GM12801 (cell line): Measurements from ENCODE around the gene PCSK7.

Experiments used
- TF ChIP-seq, protein P1 (sequence below): IDR thresholded peaks from one replicate; pipeline ENCODE4 v1.5.1; 2011; ENCODE audit warnings: control low read depth; ENCODE audit not compliant: insufficient read length; ENCODE audit errors: extremely low read depth

Gene PCSK7

DNA sequence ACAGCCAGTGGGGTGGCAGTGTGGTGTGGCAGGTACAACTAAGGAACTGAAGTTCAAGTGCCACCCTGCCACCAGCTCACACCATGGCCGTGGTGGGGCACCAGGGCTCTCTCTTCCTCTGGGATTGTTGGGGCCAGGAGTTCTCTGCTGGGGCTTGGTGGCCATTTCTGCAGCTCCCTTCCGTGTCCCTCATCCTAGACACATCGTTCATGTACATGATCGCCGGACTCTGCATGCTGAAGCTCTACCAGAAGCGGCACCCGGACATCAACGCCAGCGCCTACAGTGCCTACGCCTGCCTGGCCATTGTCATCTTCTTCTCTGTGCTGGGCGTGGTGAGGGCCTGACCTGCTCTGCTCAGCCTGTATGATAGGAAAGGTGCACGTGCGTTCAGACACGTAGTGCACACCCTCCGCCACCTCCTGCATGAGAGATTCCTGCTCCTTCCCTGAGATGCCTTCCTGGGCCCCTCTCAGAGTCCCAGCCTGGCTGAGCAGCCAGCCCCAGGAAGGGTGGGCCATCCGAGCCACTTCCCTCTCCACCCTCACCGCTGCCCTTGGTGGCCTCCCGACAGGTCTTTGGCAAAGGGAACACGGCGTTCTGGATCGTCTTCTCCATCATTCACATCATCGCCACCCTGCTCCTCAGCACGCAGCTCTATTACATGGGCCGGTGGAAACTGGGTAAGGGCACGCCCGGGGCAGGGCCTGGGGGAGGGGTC lies 40.0 kb downstream of the PCSK7 start:
- TF ChIP-seq, protein P1, sequence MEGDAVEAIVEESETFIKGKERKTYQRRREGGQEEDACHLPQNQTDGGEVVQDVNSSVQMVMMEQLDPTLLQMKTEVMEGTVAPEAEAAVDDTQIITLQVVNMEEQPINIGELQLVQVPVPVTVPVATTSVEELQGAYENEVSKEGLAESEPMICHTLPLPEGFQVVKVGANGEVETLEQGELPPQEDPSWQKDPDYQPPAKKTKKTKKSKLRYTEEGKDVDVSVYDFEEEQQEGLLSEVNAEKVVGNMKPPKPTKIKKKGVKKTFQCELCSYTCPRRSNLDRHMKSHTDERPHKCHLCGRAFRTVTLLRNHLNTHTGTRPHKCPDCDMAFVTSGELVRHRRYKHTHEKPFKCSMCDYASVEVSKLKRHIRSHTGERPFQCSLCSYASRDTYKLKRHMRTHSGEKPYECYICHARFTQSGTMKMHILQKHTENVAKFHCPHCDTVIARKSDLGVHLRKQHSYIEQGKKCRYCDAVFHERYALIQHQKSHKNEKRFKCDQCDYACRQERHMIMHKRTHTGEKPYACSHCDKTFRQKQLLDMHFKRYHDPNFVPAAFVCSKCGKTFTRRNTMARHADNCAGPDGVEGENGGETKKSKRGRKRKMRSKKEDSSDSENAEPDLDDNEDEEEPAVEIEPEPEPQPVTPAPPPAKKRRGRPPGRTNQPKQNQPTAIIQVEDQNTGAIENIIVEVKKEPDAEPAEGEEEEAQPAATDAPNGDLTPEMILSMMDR, result no peak

DNA sequence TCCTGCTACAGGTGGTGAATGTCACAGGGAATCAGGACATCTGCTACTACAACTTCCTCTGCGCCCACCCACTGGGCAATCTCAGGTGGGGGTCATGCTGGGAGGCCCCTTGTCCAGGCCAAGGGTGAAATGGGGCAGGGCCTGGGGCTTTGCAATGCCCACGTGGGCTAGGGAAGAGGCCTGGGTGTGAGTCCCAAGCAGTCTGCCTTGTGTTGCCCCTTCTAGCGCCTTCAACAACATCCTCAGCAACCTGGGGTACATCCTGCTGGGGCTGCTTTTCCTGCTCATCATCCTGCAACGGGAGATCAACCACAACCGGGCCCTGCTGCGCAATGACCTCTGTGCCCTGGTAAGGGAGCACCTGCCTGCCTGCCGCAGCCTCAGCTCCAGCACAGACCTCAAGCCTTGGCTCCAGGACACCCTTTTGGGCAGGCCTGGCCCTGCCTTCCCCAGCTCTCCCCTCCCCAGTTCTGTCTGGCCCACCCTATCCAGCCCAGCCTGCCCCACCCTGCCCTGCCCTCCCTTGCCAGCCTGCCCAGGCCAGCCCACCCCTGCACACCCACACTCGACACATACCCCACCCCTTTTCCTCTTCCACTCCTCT lies 41.8 kb downstream of the PCSK7 start:
- TF ChIP-seq, protein P1, result no peak

GRCh38 chr11:117189191-117189940 lies 42.5 kb downstream of the PCSK7 start:
- TF ChIP-seq, protein P1, result no peak

GRCh38 chr11:117188620-117189081 lies 43.2 kb downstream of the PCSK7 start:
- TF ChIP-seq, protein P1, result no peak

- TF ChIP-seq, protein P1, result no peak
Measured at GRCh38 chr11:117187799-117188481, 43.9 kb downstream of the PCSK7 start.

- TF ChIP-seq, protein P1, result no peak
Measured at GRCh38 chr11:117187428-117187798, 44.5 kb downstream of the PCSK7 start.

DNA sequence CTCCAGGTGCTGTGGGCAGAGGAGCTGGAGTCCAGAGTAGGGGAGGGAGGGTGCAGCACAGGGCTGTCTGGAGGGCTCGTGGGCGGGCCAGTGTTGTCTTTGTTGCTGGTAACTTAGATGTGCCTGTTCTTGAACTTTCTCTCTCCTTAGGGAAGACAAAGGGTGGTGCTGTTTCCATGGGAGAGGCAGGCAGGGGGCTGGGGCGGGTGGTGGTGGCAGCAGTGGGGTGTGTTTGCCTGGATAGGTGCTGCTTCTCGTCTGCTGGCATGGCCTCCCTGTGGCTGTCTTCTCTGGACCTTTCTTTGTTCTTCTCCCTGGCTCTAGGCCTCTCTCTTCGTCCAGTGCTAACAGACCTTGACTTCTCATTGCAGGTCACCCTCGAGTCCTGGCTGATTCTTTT lies 44.9 kb downstream of the PCSK7 start:
- TF ChIP-seq, protein P1, result no peak
